Parathyroid adenoma (tissue), 2 donors: ENCODE results near the gene SLC17A2.
"Not testable (repeated sequence)": the region's sequence is repeated elsewhere in the genome, so short reads cannot be mapped to it uniquely, and the experiment has no call there.

Source experiments
- H2AFZ ChIP-seq: fragments of 300-600 bp; sonication (generic); one replicate; pipeline ENCODE4 v1.7.0; 2017; ENCODE audit warnings: antibody characterized with exemption, mild to moderate bottlenecking
- H3K27ac ChIP-seq: fragments of 300-600 bp; sonication (generic); one replicate; pipeline ENCODE4 v1.7.0; 2017
- H3K27me3 ChIP-seq: fragments of 300-600 bp; sonication (generic); one replicate; pipeline ENCODE4 v1.7.0; 2017; ENCODE audit warnings: low read length; ENCODE audit not compliant: control insufficient read depth, insufficient read depth
- H3K36me3 ChIP-seq: fragments of 300-600 bp; sonication (generic); one replicate; pipeline ENCODE4 v1.7.0; 2017; ENCODE audit warnings: low read length; ENCODE audit not compliant: control insufficient read depth, insufficient read depth
- H3K4me1 ChIP-seq: fragments of 300-600 bp; sonication (generic); one replicate; pipeline ENCODE4 v1.7.0; 2017; ENCODE audit warnings: control low read depth
- H3K4me2 ChIP-seq: fragments of 300-600 bp; sonication (generic); one replicate; pipeline ENCODE4 v1.7.0; 2017; ENCODE audit warnings: low read length
- H3K4me3 ChIP-seq: fragments of 300-600 bp; sonication (generic); one replicate; pipeline ENCODE4 v1.7.0; 2017; ENCODE audit warnings: low read depth, low read length
- H3K79me2 ChIP-seq: fragments of 300-600 bp; sonication (generic); one replicate; pipeline ENCODE4 v1.7.0; 2017; ENCODE audit warnings: control low read depth
- H3K9ac ChIP-seq: fragments of 300-600 bp; sonication (generic); one replicate; pipeline ENCODE4 v1.7.0; 2017; ENCODE audit warnings: mild to moderate bottlenecking
- H3K9me3 ChIP-seq: fragments of 300-600 bp; sonication (generic); one replicate; pipeline ENCODE4 v1.7.0; 2017; ENCODE audit warnings: low read length; ENCODE audit not compliant: control insufficient read depth
- TF ChIP-seq, protein P1 (sequence below): fragments of 300-600 bp; sonication (generic); IDR thresholded peaks from one replicate; pipeline ENCODE4 v1.7.0; 2017; ENCODE audit warnings: antibody characterized with exemption, mild to moderate bottlenecking
- donor health status: primary hyperparathyroidism.

The SLC17A2 gene

DNA sequence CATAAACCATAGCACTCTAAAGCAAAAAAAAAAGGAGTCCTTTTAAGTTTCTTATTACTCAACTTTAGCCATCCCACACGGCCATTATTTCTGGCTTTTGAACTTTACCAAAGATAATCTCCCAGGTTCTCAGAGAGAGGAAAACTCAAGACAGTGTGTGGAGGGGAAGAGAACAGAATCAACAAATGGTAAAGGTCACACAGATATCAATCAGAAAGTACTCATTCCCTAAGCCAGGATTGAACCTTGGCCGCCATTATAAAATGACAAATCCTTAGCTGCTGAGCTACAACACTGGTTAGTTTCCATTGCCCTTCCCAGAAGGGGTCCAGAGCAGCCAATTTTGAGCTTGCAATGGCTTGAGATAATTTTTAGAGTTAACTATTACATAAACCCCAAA, 22.0 kb upstream of the SLC17A2 start:
- no peak overlapping the region for H3K4me2 ChIP-seq
- no peaks in the 10 kb centered on the region for H3K36me3 ChIP-seq
- no peak overlapping the region for H3K27ac ChIP-seq
- TF ChIP-seq, protein P1, sequence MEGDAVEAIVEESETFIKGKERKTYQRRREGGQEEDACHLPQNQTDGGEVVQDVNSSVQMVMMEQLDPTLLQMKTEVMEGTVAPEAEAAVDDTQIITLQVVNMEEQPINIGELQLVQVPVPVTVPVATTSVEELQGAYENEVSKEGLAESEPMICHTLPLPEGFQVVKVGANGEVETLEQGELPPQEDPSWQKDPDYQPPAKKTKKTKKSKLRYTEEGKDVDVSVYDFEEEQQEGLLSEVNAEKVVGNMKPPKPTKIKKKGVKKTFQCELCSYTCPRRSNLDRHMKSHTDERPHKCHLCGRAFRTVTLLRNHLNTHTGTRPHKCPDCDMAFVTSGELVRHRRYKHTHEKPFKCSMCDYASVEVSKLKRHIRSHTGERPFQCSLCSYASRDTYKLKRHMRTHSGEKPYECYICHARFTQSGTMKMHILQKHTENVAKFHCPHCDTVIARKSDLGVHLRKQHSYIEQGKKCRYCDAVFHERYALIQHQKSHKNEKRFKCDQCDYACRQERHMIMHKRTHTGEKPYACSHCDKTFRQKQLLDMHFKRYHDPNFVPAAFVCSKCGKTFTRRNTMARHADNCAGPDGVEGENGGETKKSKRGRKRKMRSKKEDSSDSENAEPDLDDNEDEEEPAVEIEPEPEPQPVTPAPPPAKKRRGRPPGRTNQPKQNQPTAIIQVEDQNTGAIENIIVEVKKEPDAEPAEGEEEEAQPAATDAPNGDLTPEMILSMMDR = no peak
- H3K27me3 ChIP-seq = no peaks in the 10 kb centered on the region
- no peaks in the 10 kb centered on the region for H3K4me1 ChIP-seq
- H3K9ac ChIP-seq = no peak overlapping the region
- H3K9me3 ChIP-seq = no peaks in the 10 kb centered on the region
- H3K4me3 ChIP-seq = no peak overlapping the region
- no peak overlapping the region for H2AFZ ChIP-seq
- no peaks in the 10 kb centered on the region for H3K79me2 ChIP-seq

DNA sequence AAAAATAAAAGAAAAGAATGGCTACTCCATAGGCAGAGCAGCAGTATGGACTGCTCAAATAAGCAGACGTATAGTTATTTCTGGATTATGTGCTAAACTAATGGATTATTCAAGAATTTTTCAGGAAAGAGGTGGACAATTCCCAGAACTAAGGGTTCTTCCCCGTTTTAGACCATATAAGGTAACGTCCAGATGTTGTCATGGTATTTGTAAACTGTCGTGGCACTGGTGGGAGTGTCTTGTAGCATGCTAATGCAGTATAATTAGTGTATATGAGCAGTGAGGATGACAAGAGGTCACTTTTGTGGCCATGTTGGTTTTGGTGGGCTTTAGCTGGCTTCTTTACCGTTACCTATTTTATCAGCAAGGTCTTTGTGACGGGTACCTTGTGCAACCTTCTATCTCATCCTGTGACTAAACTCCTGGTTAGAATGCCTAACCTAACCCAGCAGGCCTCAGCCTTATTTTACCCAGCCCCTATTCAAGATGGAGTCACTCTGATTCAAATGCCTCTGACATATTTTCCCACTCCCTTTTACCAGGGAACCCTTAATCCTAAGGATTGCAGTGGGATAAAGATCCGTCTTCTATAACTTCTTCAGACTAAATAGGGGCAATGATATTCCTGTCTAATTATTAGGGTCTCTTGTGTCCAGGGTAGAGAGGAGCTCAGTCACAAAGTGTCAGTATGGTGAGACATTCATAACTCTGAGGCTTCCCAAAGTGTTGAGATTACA, 21.0 kb upstream of the SLC17A2 start:
- Histone ChIP-seq H2AFZ (no peak overlapping the region), H3K27me3 (no peaks in the 10 kb centered on the region), H3K36me3 (no peaks in the 10 kb centered on the region)

DNA sequence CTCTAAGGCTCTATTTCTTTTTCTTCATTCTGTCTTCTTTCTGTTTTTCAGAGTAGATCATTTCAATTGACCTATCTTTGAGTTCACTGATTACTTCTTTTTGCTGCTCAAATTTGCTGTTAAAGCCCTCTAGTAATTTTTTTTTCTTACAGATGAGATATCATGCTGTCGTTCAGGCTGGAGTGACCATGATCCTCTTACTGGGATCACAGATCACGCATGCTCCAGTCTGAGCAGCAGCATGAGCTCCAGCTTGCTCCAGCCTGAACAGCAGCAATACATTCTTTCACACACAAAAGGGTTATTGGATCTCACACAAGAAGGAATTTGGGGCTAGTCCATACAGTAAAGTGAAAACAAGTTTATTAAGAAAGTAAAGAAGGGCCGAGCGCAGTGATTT, 19.8 kb upstream of the SLC17A2 start:
- no peak overlapping the region for H3K9ac ChIP-seq
- H3K27me3 ChIP-seq = no peaks in the 10 kb centered on the region
- no peaks in the 10 kb centered on the region for H3K9me3 ChIP-seq
- TF ChIP-seq, protein P1 = no peak
- H3K4me2 ChIP-seq = no peak overlapping the region
- no peaks in the 10 kb centered on the region for H3K36me3 ChIP-seq
- H3K4me3 ChIP-seq = no peak overlapping the region
- H3K27ac ChIP-seq = no peak overlapping the region
- H3K79me2 ChIP-seq = no peaks in the 10 kb centered on the region
- H3K4me1 ChIP-seq = no peaks in the 10 kb centered on the region
- H2AFZ ChIP-seq = no peak overlapping the region

More for the DNA sequence above, 21.0 kb upstream of the SLC17A2 start:
- no peak overlapping the region for H3K9ac ChIP-seq
- H3K9me3 ChIP-seq = no peaks in the 10 kb centered on the region
- TF ChIP-seq, protein P1 = no peak
- no peak overlapping the region for H3K4me3 ChIP-seq
- H3K27ac ChIP-seq = no peak overlapping the region
- no peaks in the 10 kb centered on the region for H3K79me2 ChIP-seq
- no peaks in the 10 kb centered on the region for H3K4me1 ChIP-seq
- no peak overlapping the region for H3K4me2 ChIP-seq

DNA sequence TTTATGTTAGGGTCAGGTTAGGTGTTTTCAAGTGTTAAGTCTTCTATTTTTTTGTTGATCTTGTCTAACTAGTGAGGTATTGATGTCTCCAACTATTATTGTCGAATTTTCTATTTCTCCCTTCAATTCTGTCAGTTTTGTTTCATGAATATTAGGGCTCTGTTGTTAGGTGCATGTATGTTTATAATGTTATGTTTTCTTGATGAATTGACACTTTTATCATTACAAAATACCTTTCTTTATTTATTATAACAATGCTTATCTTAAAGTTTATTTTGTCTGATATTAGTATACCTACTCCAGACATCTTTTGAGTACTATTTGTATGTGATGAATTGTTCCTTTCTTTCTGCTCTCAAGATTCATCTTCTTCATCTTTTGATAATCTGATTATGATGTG, 19.2 kb upstream of the SLC17A2 start:
- Histone ChIP-seq H3K79me2 (no peaks in the 10 kb centered on the region), H3K36me3 (no peaks in the 10 kb centered on the region), H2AFZ (no peak overlapping the region), H3K4me1 (no peaks in the 10 kb centered on the region), H3K9ac (no peak overlapping the region), H3K27ac (no peak overlapping the region), H3K4me2 (no peak overlapping the region), H3K9me3 (no peaks in the 10 kb centered on the region), H3K27me3 (no peaks in the 10 kb centered on the region), H3K4me3 (no peak overlapping the region)
- TF ChIP-seq, protein P1 = no peak

DNA sequence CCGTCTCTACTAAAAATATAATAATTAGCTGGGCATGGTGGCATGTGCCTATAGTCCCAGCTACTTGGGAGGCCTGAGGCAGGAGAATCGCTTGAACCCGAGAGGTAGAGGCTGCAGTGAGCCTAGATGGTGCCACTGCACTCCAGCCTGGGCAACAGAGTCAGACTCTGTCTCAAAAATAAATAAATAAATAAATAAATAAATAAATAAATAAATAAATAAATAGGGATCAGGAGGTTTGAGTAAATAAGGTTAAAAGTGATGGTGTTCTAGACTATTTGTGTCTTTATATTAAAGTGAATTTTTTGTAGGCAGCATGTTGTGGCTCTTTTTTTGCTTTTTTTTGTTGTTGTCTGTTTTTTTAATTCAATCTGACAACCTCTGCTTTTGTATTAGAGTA, 17.0 kb upstream of the SLC17A2 start:
- H3K4me1 ChIP-seq, H3K9me3 ChIP-seq, H3K4me2 ChIP-seq, H3K27me3 ChIP-seq, H3K27ac ChIP-seq, H3K36me3 ChIP-seq, H3K79me2 ChIP-seq, H2AFZ ChIP-seq, H3K9ac ChIP-seq, H3K4me3 ChIP-seq: not testable (repeated sequence)
